22Rv1 (cell line): Measurements from ENCODE around the gene CNTF.
A peak's percentile ranks its signal among the peaks of the same experiment; 100 is the strongest.

Source experiments
- H3K27ac ChIP-seq: fragments of 450-650 bp; 2 replicates; pipeline ENCODE4 v1.5.1; 2017
- CTCF ChIP-seq: fragments of 450-650 bp; IDR thresholded peaks from 2 replicates; pipeline ENCODE4 v1.5.1; 2017; ENCODE audit warnings: mild to moderate bottlenecking
- ZFX ChIP-seq: fragments of 450-650 bp; IDR thresholded peaks from 2 replicates; pipeline ENCODE4 v1.6.1; 2017; ENCODE audit warnings: antibody characterized with exemption, borderline replicate concordance

The CNTF gene

GRCh38 chr11:58621586-58622262 is 741 bp upstream of the CNTF start:
- TF ChIP-seq ZFX (no peak), CTCF (no peak)
- no peak overlapping the region for H3K27ac ChIP-seq

- no peak for TF ChIP-seq ZFX
- no peak overlapping the region for H3K27ac ChIP-seq
Observed at GRCh38 chr11:58625086-58625485, 2.6 kb downstream of the CNTF start.

- H3K27ac ChIP-seq, result 0 out of 2 replicates have a peak overlapping the region, but pooled peaks have one; percentile 16
- no peak for TF ChIP-seq ZFX
- no peak for TF ChIP-seq CTCF
Observed at GRCh38 chr11:58625826-58626460, 3.5 kb downstream of the CNTF start.

GRCh38 chr11:58626934-58627483 is 4.5 kb downstream of the CNTF start:
- TF ChIP-seq ZFX, result no peak
- TF ChIP-seq CTCF, result no peak
- H3K27ac ChIP-seq, result peak overlapping the region; percentile 36

GRCh38 chr11:58628446-58628845 is 6.0 kb downstream of the CNTF start:
- no peak overlapping the region for H3K27ac ChIP-seq
- TF ChIP-seq CTCF, result no peak
- TF ChIP-seq ZFX, result no peak

GRCh38 chr11:58629857-58630256 is 7.4 kb downstream of the CNTF start:
- H3K27ac ChIP-seq, result no peak overlapping the region
- no peak for TF ChIP-seq ZFX
- peak; percentile 67 for TF ChIP-seq CTCF

GRCh38 chr11:58631378-58631777 is 8.9 kb downstream of the CNTF start:
- H3K27ac ChIP-seq, result no peak overlapping the region
- TF ChIP-seq ZFX (no peak), CTCF (no peak)
